ENCODE results near the gene PRTFDC1.
"Not testable (repeated sequence)": the region's sequence is repeated elsewhere in the genome, so short reads cannot be mapped to it uniquely, and the experiment has no call there.

PRTFDC1 gene

DNA sequence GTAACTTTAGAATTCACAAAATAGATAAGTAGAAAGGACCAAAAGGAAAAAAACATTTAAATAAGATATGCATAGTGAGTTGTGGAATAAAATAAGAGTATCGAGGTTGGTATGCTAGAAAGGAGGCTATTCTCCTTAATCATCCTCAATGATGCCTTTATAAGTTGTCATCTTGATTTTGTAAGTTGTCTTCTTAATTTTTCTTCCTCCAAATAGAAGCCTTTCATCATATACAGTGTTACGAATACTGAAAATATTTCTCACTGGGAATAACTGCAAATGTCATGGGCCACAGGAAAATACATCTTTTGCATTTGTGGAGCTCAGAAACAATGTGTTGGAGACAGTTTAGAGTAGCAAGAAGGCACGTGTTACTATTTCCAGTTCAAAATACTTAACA, 31.5 kb upstream of the PRTFDC1 start:
- Histone ChIP-seq H3K4me3 (ENCODE audit: insufficient read depth, low read depth, low read length, poor library complexity, severe bottlenecking) (no peak overlapping the region), H3K27me3 (replicated peaks; ENCODE audit: control insufficient read depth, insufficient read depth, low read length, poor library complexity, severe bottlenecking) (no peaks in the 10 kb centered on the region), H3K4me1 (ENCODE audit: control insufficient read depth, insufficient read depth, low read length, poor library complexity, severe bottlenecking) (no peaks in the 10 kb centered on the region), H3K36me3 (ENCODE audit: control insufficient read depth, insufficient read depth, low read length) (no peaks in the 10 kb centered on the region), H3K9me3 (ENCODE audit: control insufficient read depth, low read length) (no peaks in the 10 kb centered on the region), H3K27ac (ENCODE audit: insufficient read depth, low read length, poor library complexity, severe bottlenecking) (no peak overlapping the region)
- DNase-seq: no peak

DNA sequence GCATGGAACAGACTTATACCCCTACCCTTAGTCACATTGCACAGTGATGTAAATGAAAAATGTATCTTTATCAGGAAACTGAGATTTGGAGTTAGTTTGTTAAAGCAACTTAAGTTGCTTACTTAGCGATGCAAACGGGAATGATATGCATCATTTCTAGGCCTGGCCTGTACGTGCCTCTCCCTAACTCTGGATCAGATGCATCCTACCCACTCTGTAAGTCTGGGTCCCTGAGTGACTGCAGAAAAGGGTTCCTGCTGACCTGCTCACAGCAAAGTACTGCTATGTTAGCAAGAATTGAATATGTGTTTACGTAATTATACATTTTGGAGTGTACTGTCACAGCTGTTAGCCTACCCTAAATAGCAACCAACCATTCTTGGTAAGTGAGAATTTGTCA, 30.7 kb upstream of the PRTFDC1 start:
- Histone ChIP-seq H3K4me3 (ENCODE audit: insufficient read depth, low read depth, low read length, poor library complexity, severe bottlenecking) (no peak overlapping the region), H3K4me1 (ENCODE audit: control insufficient read depth, insufficient read depth, low read length, poor library complexity, severe bottlenecking) (no peaks in the 10 kb centered on the region), H3K36me3 (ENCODE audit: control insufficient read depth, insufficient read depth, low read length) (no peaks in the 10 kb centered on the region), H3K27ac (ENCODE audit: insufficient read depth, low read length, poor library complexity, severe bottlenecking) (no peak overlapping the region), H3K27me3 (replicated peaks; ENCODE audit: control insufficient read depth, insufficient read depth, low read length, poor library complexity, severe bottlenecking) (no peaks in the 10 kb centered on the region), H3K9me3 (ENCODE audit: control insufficient read depth, low read length) (no peaks in the 10 kb centered on the region)
- DNase-seq: no peak

DNA sequence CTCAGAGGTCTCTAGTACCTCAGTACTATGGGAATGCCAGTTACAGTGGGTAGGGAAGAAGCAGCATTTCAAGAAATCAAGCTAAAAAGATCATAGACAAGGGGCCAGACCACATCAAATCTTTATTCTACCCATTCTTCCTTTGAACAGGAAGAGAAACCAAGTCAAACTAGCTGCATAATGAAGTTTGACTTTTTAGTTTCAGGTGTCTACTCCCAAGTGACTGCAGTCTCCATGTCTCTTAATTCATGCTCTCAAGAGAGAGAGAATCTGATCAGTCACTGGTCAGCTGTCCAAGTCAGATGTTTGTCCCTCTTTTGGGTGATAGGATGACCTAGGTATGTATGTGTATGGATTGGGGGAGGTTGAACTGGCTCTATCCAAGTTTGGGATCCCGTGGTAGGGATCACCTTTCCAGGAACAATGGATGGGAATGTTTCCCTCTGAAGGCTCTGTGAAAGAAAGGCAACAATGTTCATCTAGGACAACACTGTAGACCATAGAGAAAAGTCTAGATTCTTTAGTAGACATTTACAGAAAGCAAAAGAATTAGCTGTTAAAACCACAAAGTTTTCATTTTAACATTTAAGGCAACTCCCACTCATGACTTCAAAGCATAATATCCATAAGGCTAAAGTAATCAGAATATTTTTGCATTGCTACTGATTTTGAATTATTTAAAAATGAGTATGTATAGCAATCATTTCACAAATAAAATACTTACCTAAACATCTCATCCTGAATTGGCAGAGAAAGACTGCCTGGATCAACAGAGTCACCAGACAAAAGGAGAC, 30.1 kb upstream of the PRTFDC1 start:
- H3K36me3 ChIP-seq (ENCODE audit: control insufficient read depth, insufficient read depth, low read length): no peaks in the 10 kb centered on the region
- H3K27ac ChIP-seq (ENCODE audit: insufficient read depth, low read length, poor library complexity, severe bottlenecking): no peak overlapping the region
- H3K9me3 ChIP-seq (ENCODE audit: control insufficient read depth, low read length): no peaks in the 10 kb centered on the region
- no peak for DNase-seq
- H3K4me1 ChIP-seq (ENCODE audit: control insufficient read depth, insufficient read depth, low read length, poor library complexity, severe bottlenecking): no peaks in the 10 kb centered on the region
- no peaks in the 10 kb centered on the region for H3K27me3 ChIP-seq (replicated peaks; ENCODE audit: control insufficient read depth, insufficient read depth, low read length, poor library complexity, severe bottlenecking)
- no peak overlapping the region for H3K4me3 ChIP-seq (ENCODE audit: insufficient read depth, low read depth, low read length, poor library complexity, severe bottlenecking)

DNA sequence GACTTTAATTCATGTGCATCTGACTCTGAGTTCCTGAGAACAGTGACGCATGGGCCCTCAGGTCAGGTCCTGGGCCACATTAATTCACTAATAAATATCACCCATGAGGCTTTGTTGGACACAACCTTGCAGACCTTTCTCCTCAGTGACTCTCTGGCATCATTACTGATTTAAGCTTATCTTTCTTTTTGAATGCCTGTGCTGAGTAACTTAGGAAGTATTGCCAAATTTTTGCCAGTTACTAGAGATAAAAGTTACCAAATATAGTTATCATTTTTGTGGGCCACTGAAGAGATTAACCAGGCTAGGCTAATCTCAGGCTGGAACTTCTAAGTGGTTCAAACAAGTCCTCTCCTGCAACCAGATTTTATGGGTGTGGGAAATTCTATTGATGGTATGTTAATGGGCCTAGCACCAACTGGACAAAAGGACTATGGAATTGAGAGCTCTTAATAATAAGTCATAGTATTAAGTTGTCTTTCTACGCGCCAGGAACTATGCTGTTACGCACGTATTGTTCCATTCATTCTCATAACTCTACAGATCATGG, 28.8 kb upstream of the PRTFDC1 start:
- Histone ChIP-seq H3K27me3 (replicated peaks; ENCODE audit: control insufficient read depth, insufficient read depth, low read length, poor library complexity, severe bottlenecking) (no peaks in the 10 kb centered on the region), H3K9me3 (ENCODE audit: control insufficient read depth, low read length) (no peaks in the 10 kb centered on the region), H3K4me3 (ENCODE audit: insufficient read depth, low read depth, low read length, poor library complexity, severe bottlenecking) (no peak overlapping the region), H3K27ac (ENCODE audit: insufficient read depth, low read length, poor library complexity, severe bottlenecking) (no peak overlapping the region), H3K4me1 (ENCODE audit: control insufficient read depth, insufficient read depth, low read length, poor library complexity, severe bottlenecking) (no peaks in the 10 kb centered on the region), H3K36me3 (ENCODE audit: control insufficient read depth, insufficient read depth, low read length) (no peaks in the 10 kb centered on the region)
- DNase-seq: no peak

DNA sequence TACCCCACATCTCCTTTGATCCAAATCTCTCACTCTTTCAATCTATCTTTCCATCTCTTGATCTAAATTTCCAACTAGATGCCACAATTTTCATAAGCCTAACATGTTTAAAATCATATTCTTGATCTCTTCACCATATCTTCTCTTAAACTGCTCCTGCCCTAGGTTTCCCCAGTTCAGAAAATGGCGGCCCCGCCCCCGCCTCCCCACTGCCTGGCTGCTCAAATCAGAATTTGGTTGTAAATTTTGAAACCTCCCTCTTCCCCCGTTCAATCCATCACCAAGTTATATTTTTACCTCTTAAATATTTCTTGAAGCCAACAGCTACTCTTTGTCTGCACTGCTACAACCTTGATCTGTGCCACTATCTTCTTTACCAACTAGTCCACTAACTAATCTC, 27.3 kb upstream of the PRTFDC1 start:
- DNase-seq: no peak
- Histone ChIP-seq H3K4me3 (ENCODE audit: insufficient read depth, low read depth, low read length, poor library complexity, severe bottlenecking) (no peak overlapping the region), H3K27me3 (replicated peaks; ENCODE audit: control insufficient read depth, insufficient read depth, low read length, poor library complexity, severe bottlenecking) (no peaks in the 10 kb centered on the region), H3K9me3 (ENCODE audit: control insufficient read depth, low read length) (no peaks in the 10 kb centered on the region), H3K4me1 (ENCODE audit: control insufficient read depth, insufficient read depth, low read length, poor library complexity, severe bottlenecking) (no peaks in the 10 kb centered on the region), H3K36me3 (ENCODE audit: control insufficient read depth, insufficient read depth, low read length) (no peaks in the 10 kb centered on the region), H3K27ac (ENCODE audit: insufficient read depth, low read length, poor library complexity, severe bottlenecking) (no peak overlapping the region)

DNA sequence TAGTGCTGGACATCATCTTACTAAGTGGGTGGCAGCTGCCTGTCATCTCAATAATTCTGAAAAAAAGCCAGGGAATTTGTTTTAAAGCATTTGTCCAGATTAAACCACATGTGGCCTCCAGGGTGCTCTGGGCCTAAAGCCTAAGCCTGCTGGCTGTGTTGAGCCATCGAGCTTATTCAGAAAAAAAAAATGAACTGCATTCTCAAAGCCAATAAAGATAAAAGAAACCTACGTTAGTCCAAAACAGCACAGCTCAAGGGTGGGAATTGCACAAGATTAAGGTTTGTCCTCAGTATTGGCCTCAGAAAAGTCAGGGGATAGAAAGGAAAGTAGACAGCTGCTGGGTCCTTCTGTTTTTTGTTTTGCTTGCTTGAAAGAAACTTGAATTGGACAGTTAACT, 22.6 kb upstream of the PRTFDC1 start:
- Histone ChIP-seq H3K4me3 (ENCODE audit: insufficient read depth, low read depth, low read length, poor library complexity, severe bottlenecking) (no peak overlapping the region), H3K27ac (ENCODE audit: insufficient read depth, low read length, poor library complexity, severe bottlenecking) (no peak overlapping the region), H3K4me1 (ENCODE audit: control insufficient read depth, insufficient read depth, low read length, poor library complexity, severe bottlenecking) (no peaks in the 10 kb centered on the region), H3K9me3 (ENCODE audit: control insufficient read depth, low read length) (no peaks in the 10 kb centered on the region), H3K36me3 (ENCODE audit: control insufficient read depth, insufficient read depth, low read length) (no peaks in the 10 kb centered on the region), H3K27me3 (replicated peaks; ENCODE audit: control insufficient read depth, insufficient read depth, low read length, poor library complexity, severe bottlenecking) (no peaks in the 10 kb centered on the region)
- DNase-seq: no peak

DNA sequence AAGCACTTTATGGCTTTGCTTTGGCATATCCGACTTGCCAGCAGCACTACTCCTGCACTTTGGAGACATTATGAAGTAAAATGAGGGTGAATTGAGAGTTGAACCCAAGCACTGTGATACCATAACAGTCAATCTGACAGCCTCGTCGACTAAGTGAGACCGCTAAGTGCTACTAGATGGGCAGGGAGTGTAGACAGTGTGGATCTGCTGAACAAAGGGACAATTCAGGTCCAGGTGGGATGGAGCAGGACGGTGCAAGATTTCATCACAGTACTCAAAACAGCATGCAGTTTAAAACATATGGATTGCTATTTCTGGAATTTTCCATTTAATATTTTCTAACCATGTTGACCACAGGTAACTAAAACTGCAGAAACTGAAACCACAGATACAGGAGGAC, 20.8 kb upstream of the PRTFDC1 start:
- no peaks in the 10 kb centered on the region for H3K27me3 ChIP-seq (replicated peaks; ENCODE audit: control insufficient read depth, insufficient read depth, low read length, poor library complexity, severe bottlenecking)
- H3K4me3 ChIP-seq (ENCODE audit: insufficient read depth, low read depth, low read length, poor library complexity, severe bottlenecking): no peak overlapping the region
- H3K9me3 ChIP-seq (ENCODE audit: control insufficient read depth, low read length): no peaks in the 10 kb centered on the region
- no peaks in the 10 kb centered on the region for H3K4me1 ChIP-seq (ENCODE audit: control insufficient read depth, insufficient read depth, low read length, poor library complexity, severe bottlenecking)
- DNase-seq: no peak
- H3K36me3 ChIP-seq (ENCODE audit: control insufficient read depth, insufficient read depth, low read length): no peaks in the 10 kb centered on the region
- H3K27ac ChIP-seq (ENCODE audit: insufficient read depth, low read length, poor library complexity, severe bottlenecking): no peak overlapping the region

DNA sequence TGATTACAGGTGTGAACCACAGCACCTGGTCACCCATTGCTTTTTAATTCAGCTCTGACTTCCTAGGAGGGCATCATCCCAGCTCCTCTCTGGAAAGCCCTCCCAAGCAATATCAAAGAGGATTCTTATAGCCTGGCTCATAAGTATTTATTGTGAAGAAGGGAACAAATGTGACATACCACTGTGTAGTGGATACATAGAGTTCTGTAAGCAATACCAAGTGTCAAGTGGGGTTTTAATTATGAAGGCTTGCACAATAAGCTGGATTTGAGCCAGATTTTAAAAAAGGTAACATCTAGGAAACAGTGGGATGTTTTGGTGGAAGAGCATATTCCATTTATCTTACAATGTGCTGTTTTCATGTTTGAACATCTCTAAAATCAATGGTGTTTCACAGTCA, 19.0 kb upstream of the PRTFDC1 start:
- Histone ChIP-seq H3K4me3 (ENCODE audit: insufficient read depth, low read depth, low read length, poor library complexity, severe bottlenecking) (no peak overlapping the region), H3K27me3 (replicated peaks; ENCODE audit: control insufficient read depth, insufficient read depth, low read length, poor library complexity, severe bottlenecking) (no peaks in the 10 kb centered on the region), H3K27ac (ENCODE audit: insufficient read depth, low read length, poor library complexity, severe bottlenecking) (no peak overlapping the region), H3K36me3 (ENCODE audit: control insufficient read depth, insufficient read depth, low read length) (no peaks in the 10 kb centered on the region), H3K9me3 (ENCODE audit: control insufficient read depth, low read length) (no peaks in the 10 kb centered on the region), H3K4me1 (ENCODE audit: control insufficient read depth, insufficient read depth, low read length, poor library complexity, severe bottlenecking) (no peaks in the 10 kb centered on the region)
- DNase-seq: no peak

DNA sequence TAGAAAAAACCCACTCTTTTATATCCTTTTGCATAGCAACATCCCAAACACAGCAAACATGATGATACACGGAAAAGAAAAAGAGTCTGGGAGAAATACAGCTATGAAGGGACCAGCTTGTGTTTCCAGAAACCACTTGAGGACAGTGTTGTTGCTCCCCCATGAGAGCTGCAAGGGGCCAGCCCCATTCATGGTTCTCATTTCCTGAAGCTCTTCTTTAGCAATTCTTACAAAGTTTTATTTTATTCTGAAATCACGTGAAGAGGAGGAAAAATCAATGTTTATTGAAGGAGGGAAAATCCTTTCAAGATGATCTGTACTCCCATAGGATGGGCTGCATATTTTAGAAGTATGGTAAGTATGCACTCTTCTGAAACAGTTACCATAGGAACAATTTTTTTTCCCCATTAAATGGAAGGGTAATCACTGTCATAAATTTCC, 17.5 kb upstream of the PRTFDC1 start:
- Histone ChIP-seq H3K4me3 (ENCODE audit: insufficient read depth, low read depth, low read length, poor library complexity, severe bottlenecking) (no peak overlapping the region), H3K27ac (ENCODE audit: insufficient read depth, low read length, poor library complexity, severe bottlenecking) (no peak overlapping the region), H3K4me1 (ENCODE audit: control insufficient read depth, insufficient read depth, low read length, poor library complexity, severe bottlenecking) (no peaks in the 10 kb centered on the region), H3K9me3 (ENCODE audit: control insufficient read depth, low read length) (no peaks in the 10 kb centered on the region), H3K27me3 (replicated peaks; ENCODE audit: control insufficient read depth, insufficient read depth, low read length, poor library complexity, severe bottlenecking) (no peaks in the 10 kb centered on the region), H3K36me3 (ENCODE audit: control insufficient read depth, insufficient read depth, low read length) (no peaks in the 10 kb centered on the region)
- DNase-seq: no peak

DNA sequence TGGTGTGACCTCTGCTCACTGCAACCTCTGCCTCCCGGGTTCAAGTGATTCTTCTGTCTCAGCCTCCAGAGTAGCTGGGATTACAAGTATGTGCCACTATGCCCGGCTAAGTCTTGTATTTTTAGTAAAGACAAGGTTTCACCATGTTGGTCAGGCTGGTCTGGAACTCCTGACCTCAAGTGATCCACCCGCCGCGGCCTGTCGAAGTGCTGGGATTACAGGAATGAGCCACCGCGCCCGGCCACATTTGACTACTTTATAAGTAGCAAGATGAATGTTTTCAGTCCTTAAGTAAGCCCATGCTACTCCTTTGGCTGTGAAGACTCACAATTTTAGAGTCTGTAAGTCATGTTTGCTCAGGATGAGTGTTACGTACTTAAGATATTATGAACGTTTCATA, 16.5 kb upstream of the PRTFDC1 start:
- not testable (repeated sequence) for H3K9me3 ChIP-seq (ENCODE audit: control insufficient read depth, low read length); H3K4me3 ChIP-seq (ENCODE audit: insufficient read depth, low read depth, low read length, poor library complexity, severe bottlenecking); H3K27me3 ChIP-seq (replicated peaks; ENCODE audit: control insufficient read depth, insufficient read depth, low read length, poor library complexity, severe bottlenecking); DNase-seq; H3K36me3 ChIP-seq (ENCODE audit: control insufficient read depth, insufficient read depth, low read length); H3K27ac ChIP-seq (ENCODE audit: insufficient read depth, low read length, poor library complexity, severe bottlenecking); H3K4me1 ChIP-seq (ENCODE audit: control insufficient read depth, insufficient read depth, low read length, poor library complexity, severe bottlenecking)

All from effector memory CD4-positive, alpha-beta T cell (primary cell).